Stomach (tissue), 4 donors: Measurements from ENCODE around the gene CLDN7.

ENCODE experiments used
- POLR2A ChIP-seq, 4 donors: fragments of 450-650 bp; IDR thresholded peaks; one replicate each; pipeline ENCODE4 v1.6.1; 2016; ENCODE audit warnings: antibody characterized with exemption in 4 of 4, control low read depth in 2 of 4, mild to moderate bottlenecking in 1 of 4, moderate library complexity in 1 of 4
- POLR2AphosphoS5 ChIP-seq, 3 donors: sonication (generic); formaldehyde crosslinking; IDR thresholded peaks; one replicate each; pipeline ENCODE4 v1.6.1; 2016; ENCODE audit warnings: antibody characterized with exemption in 3 of 3
- TF ChIP-seq, protein P1 (sequence below), 7 experiments: fragments of 450-650 bp in 4 of 7; fragments of 200-600 bp in 3 of 7; sonication (generic) in 3 of 7; IDR thresholded peaks; one replicate each; pipeline ENCODE4 v1.5.1; 2016 to 2019; ENCODE audit warnings: antibody characterized with exemption in 7 of 7, control low read depth in 2 of 7, mild to moderate bottlenecking in 1 of 7

DNA sequence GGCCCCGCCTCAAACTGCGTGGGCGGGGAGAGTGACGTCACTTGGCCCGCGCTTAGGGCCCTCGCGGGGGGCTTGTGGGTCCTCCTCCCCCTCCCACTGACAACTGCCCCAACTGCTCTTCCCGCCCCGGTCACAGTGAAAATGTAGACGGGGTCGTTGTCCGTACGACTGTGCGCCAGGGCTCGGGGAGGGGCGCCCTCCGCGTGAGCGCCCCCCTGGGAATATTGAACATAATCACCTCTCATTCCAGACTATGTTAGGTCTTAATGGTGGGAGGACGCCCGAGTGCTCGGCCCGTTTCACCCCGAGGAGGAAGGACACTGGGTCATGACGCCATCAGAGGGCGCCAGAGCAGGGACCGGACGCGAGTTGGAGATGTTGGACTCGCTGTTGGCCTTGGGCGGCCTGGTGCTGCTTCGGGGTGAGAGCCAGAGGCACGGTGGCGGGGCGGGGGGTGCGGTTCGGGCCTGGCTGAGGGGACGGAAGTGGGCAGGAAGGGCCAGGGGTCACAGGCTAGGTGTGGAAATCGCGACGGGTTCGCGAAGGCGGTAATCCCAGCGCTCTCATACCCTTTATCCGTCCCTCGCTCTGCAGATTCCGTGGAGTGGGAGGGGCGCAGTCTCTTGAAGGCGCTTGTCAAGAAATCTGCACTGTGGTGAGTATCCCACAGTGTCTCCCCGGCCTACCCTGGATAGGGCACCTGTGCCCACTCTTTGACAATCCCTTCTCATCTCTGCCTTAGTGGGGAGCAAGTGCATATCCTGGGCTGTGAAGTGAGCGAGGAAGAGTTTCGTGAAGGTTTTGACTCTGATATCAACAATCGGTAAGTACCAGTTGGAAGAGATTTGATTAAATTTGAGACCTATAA lies 9.9 kb downstream of the CLDN7 start, which contains the start of gene ELP5:
- TF ChIP-seq POLR2A (IDR thresholded peaks at IDR 0.05) (peak in 1 of 4 donors; percentile 33), POLR2AphosphoS5 (IDR thresholded peaks at IDR 0.05) (peak; percentile 70 to 89 (median 80))
- TF ChIP-seq, protein P1, sequence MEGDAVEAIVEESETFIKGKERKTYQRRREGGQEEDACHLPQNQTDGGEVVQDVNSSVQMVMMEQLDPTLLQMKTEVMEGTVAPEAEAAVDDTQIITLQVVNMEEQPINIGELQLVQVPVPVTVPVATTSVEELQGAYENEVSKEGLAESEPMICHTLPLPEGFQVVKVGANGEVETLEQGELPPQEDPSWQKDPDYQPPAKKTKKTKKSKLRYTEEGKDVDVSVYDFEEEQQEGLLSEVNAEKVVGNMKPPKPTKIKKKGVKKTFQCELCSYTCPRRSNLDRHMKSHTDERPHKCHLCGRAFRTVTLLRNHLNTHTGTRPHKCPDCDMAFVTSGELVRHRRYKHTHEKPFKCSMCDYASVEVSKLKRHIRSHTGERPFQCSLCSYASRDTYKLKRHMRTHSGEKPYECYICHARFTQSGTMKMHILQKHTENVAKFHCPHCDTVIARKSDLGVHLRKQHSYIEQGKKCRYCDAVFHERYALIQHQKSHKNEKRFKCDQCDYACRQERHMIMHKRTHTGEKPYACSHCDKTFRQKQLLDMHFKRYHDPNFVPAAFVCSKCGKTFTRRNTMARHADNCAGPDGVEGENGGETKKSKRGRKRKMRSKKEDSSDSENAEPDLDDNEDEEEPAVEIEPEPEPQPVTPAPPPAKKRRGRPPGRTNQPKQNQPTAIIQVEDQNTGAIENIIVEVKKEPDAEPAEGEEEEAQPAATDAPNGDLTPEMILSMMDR (IDR thresholded peaks at IDR 0.05): peak in 2 of 7 experiments; percentile 0 to 19
